HG02759 (cell line): ENCODE data around the gene PPIL6.

ENCODE experiments used
- ATAC-seq: cut with Tn5 transposase; IDR thresholded peaks from one replicate; pipeline ENCODE4 v1.9.1; 2021; ENCODE audit warnings: mild to moderate bottlenecking, moderate library complexity; ENCODE audit not compliant: unreplicated experiment

The PPIL6 gene

DNA sequence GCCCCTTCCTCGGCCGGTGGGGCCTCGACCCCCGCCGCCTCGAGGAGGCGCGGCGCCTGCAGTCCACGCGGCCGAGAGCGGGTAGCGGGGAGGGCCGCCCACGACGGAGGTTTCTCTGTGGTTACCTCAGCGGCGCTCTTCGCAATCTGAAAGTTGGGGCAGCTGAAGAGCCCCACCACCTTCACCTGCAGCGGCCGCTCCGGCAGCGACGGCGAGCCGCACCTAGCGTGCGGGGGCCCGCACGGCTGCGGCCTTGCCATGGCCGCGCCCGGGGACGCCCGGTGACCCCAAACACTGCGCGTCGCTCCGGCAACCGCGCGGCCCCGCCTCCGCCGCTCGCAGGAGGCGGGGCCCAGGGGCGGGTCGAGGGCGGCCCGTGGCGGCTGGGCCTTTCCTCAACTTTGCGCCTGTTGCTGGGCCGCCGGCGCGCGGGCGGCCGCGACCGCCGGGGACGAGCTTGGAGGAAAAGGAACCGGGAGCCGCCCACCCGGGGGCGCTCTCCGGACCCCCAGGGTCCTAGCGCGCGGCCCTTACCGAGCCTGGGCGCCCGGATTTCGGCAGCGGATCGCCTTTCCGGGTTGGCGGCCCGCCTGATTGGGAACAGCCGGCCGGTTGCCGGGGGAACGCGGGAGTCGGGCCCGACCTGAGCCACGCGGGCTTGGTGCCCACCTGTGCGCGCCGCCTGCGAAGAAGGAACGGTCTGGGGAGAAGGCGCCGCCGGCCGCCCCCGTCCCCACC lies at the start of gene PPIL6, which contains the start of gene SMPD2:
PPIL6 (minus strand) TSS at position 298 of the 738 bp plus-strand sequence; CDS start at position 260, 38 bp downstream.
SMPD2 (plus strand) TSS at position 394 of the 738 bp plus-strand sequence. CDS start 398 bp downstream, outside the sequence.
- peak; percentile 91 for ATAC-seq

DNA sequence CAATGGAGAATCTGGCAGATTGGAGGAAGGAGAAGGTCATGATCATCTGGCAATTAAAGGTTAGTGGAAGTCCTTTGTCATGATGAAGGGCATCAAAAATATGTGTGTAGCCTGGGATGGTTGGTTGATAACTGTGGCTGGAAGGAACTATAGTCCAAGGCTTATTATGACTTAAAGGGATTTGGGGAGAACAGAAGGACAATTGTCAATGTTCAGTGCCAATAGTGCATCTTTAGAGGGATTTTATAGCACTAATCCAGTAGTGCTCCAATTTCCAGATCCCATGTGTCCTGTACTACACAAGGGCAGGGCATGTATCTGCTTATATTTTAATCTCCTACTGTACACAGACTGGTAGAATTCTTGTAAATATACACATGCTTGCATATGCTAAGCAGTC lies 47.6 kb upstream of the PPIL6 start:
- no peak for ATAC-seq

- ATAC-seq = no peak
Measured at GRCh38 chr6:109486068-109486467, 45.6 kb upstream of the PPIL6 start.

- no peak for ATAC-seq
Measured at GRCh38 chr6:109485266-109485935, 45.0 kb upstream of the PPIL6 start.

DNA sequence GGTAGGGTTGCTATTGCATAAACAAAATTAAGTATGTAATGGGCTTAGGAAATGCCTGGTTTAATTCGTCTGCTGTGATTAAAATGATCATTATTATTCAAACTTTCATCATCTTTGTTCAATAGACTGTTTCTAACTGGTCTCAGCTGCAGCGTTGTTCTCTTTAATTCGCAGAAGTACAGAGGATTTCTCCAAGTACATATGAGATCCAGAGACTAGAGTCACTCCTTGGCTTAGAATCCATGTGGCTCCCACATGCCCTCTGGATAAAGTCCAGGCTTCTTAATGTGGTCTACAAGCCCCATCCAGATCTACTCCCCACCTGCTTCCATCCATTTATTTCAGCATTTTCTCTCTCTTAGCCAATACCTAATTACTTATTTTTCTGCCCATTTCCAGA lies 43.7 kb upstream of the PPIL6 start:
- no peak for ATAC-seq

GRCh38 chr6:109483735-109484057 lies 43.3 kb upstream of the PPIL6 start:
- no peak for ATAC-seq

- ATAC-seq = peak; percentile 88
Measured at GRCh38 chr6:109482905-109483734, 42.7 kb upstream of the PPIL6 start, which contains the start of gene ZBTB24. Gene ZBTB24 (minus strand): TSS chr6:109483219. CDS start chr6:109482026, 1,193 bp downstream.

- no peak for ATAC-seq
Measured at GRCh38 chr6:109480993-109481480, 40.6 kb upstream of the PPIL6 start.

DNA sequence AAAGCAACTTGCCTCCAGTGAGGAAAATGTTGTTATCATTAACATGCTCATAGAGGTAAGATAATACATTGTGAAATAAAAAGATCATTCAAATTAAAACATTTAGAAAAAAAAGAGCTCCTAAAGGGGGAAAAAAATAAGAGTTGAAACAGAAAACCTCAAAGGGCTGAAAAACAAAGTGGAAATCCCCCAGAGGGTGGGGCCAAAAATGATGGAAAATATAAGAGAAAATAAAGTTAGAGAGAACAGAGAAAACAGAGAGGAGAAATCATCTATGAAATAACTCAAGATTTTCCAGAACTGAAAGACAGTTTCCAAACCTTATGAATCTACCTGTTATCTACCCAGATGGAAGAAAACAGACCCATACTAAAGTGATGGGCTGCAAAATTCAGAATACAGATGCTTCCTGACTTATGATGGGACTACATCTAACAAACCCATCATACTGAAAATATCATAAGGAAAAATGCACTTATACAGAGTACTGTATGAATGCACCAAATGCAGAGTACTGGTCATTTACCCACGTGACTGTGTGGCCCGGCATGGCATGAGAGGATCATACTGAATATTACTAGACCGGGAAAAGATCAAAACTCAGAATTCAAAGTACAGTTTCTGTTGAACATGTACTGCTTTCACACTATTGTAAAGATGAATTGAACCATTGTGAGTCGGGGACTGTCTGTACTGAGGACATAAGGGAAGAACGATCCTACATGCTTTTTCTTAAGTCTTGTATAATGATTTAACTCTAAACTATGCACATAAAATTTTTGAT lies 38.6 kb upstream of the PPIL6 start:
- no peak for ATAC-seq

GRCh38 chr6:109478222-109478805 lies 37.9 kb upstream of the PPIL6 start:
- ATAC-seq = no peak

DNA sequence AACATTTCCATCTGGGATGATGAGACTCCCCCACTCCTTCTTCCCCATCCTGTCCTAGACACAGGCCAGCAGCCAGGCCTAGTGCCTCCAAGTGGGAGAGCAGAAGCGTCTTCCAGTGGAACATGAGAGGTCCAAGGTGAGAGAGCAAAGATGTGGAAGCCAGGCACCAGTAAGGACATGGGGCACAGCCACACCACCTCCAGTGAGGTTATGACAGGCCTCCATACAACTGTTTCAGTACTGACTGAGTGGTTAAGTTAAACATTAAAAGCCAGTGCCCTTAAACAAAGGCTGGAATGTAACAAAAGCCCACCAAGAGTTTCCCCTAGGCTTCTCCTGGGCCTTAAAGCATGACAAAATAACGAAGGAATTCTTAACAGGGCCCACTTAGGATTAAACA lies 37.3 kb upstream of the PPIL6 start:
- ATAC-seq = peak; percentile 58

DNA sequence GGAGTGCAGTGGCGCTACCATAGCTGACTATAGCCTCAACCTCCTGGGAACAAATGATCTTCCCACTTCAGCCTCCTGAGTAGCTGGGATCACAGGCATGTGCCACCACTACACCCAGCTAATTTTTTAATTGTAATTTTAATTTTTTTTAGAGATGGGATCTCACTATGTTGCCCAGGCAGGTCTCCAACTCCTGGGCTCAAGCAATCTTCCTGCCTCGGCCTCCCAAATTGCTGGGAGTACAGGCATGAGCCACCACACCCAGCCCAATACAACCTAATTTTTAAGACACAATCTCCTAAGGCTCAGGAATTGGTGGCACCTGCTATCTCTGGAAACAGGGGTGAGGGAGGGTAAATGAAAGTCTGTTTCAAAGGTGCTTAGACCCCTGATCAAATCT lies 36.8 kb upstream of the PPIL6 start:
- ATAC-seq = no peak

- ATAC-seq = no peak
Measured at GRCh38 chr6:109475625-109476024, 35.2 kb upstream of the PPIL6 start.

- no peak for ATAC-seq
Measured at GRCh38 chr6:109474995-109475394, 34.6 kb upstream of the PPIL6 start.

- ATAC-seq = no peak
Measured at GRCh38 chr6:109473120-109473519, 32.7 kb upstream of the PPIL6 start.

GRCh38 chr6:109472132-109472995 lies 31.9 kb upstream of the PPIL6 start:
- ATAC-seq = peak; percentile 79

DNA sequence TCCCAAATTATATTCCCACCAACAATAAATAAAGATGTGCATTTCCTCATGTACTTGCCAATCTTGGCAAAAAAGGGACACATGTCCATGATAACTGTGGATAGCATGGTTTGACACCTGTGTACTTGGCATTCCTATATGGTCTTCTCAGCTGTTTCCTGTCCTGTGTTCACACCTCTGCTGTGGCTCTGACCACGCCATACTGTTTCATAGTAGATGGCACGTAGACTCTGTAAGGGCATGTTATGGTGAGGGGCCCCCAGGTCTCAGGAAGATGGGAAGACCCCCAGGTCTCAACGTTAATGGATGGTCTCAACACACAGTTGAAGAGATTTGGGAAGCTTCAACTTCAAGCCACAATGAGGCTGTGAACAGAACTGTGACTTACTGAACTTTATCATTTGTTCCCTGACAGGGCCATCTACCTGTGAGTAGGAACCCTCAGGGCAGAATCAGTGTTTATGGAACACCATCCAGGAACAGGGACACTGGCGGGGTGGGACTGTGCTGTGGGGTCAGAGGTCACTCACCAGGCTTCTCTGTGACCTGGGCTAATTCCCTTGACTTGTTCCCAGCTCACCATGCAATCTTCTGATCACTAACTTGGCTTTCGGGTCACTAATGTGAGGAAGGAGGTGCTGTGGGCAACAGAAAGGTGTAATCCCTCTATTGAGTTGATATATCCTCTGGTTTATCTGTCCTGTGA lies 30.8 kb upstream of the PPIL6 start:
- no peak for ATAC-seq

DNA sequence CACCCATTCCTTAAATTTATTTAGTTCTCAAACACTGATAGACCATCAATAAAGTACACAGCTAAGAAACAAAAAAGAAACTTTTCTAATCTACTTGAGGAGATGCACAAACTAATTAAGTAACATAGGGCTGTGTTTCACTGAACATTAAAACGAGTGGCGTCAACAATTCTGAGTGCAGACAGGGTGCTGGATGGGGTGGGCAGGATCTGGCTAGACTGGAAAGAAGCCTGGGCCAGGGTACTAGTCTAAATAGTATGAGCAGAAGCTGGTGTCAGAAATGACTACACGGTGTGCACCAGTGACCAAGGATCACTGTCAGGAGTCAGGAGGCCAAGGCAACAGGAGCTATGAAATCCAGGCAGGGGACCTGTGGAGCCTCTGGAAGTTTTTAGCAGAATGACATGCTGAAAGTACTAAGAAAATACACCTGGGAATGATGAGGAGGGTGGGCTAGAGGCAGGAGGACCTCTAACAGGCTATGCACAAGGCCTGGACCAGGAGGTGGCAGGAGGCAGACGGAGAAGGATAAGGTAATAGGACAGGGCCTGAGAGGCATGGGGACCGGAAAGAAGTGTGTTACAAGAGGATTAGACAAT lies 29.3 kb upstream of the PPIL6 start:
- ATAC-seq = no peak
